ENCODE results near the gene FAM9B. TPM values are rescaled to one million over a fixed set of nuclear protein-coding genes. Genes with fewer than 3 reads are reported as not detected.

FAM9B gene
- total and polyA plus RNA-seq, 2 of the 4 experiments (the other 2 are of a cell fraction) = not detected

DNA sequence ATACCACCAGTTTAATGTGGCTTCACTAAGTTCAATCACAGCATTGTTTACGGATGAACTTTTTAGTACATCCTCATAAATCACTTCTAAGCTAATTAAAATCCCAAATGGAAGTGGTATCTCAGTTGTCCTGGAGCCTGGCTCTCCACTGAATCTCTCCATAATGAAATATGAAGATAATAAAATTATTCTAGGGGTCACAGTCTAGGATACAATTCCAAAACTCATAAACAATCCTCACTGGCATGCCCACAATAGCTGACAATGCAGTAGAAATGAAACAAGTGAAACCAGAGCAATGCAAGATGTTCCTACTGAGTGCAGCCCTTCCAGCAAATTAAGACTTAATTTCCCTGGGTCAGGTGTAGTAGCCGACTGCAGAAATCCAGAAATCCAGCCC lies 47.3 kb upstream of the FAM9B start:
- intact Hi-C loops (cut with micrococcal nuclease) (no loop called here), in situ Hi-C loops (cut with MboI; ENCODE audit: low sequenced_read_pairs) (no loop called here), dilution Hi-C loops (cut with HindIII; ENCODE audit: low sequenced_read_pairs, unreplicated experiment) (no loop called here)
- Histone ChIP-seq H3K4me1 (ENCODE audit: control insufficient read depth, insufficient read depth, low read length) (no peaks in the 10 kb centered on the region), H2AFZ (replicated peaks; ENCODE audit: low read length, poor library complexity) (no peak overlapping the region), H2AK9ac (replicated peaks; ENCODE audit: low read depth, low read length, poor library complexity) (no peak overlapping the region), H3K4ac (ENCODE audit: low read depth, low read length) (no peak overlapping the region), H3K79me1 (ENCODE audit: low read depth in 1 of 2, low read length in 2 of 2) (no peaks in the 10 kb centered on the region), H2BK5ac (ENCODE audit: low read depth, low read length, poor library complexity, severe bottlenecking) (no peak overlapping the region), H3K14ac (replicated peaks; ENCODE audit: low read depth, low read length) (no peak overlapping the region), H3K9me1 (ENCODE audit: insufficient read depth, low read length) (no peaks in the 10 kb centered on the region), H3K23ac (ENCODE audit: low read depth, low read length) (no peak overlapping the region), H3K36me3 (ENCODE audit: control insufficient read depth, insufficient read depth, low read length) (no peaks in the 10 kb centered on the region), H3K4me2 (ENCODE audit: low read depth, low read length) (no peak overlapping the region), H4K91ac (ENCODE audit: insufficient read depth, low read depth, low read length) (no peak overlapping the region), H2AK5ac (ENCODE audit: low read depth, low read length) (no peak overlapping the region), H2BK20ac (ENCODE audit: low read depth, low read length) (no peak overlapping the region), H3K18ac (ENCODE audit: low read depth, low read length) (no peak overlapping the region), H4K20me1 (ENCODE audit: insufficient read depth, low read length) (no peaks in the 10 kb centered on the region), H4K8ac (ENCODE audit: low read depth in 2 of 2, low read length in 2 of 2) (no peak overlapping the region), H2BK120ac (ENCODE audit: low read depth, low read length) (no peak overlapping the region), H3K4me3 (ENCODE audit: insufficient read depth, low read depth, low read length) (no peak overlapping the region), H3K27ac (ENCODE audit: insufficient read depth, low read length) (no peak overlapping the region), H3K9ac (ENCODE audit: low read depth, low read length) (no peak overlapping the region), H3K9me3 (ENCODE audit: control insufficient read depth, insufficient read depth, low read length) (peaks cover 2% of the 10 kb centered on the region), H3K56ac (ENCODE audit: extremely low read depth, insufficient read depth, low read length) (no peak overlapping the region), H4K5ac (ENCODE audit: low read depth, low read length) (no peak overlapping the region), H2BK15ac (ENCODE audit: low read depth, low read length) (no peak overlapping the region), H3K27me3 (ENCODE audit: control insufficient read depth, insufficient read depth, low read length) (no peaks in the 10 kb centered on the region)
- ChIA-PET CTCF (no interaction called here), POLR2A (ENCODE audit: unreplicated experiment) (no interaction called here)
- DNase-seq = no peak
- BruUV-seq (replicated peaks) = no TSS peak
- 83% methylated on average over 1 of the region's 2 CpGs; no CpG with 5 or more reads in 1 of the 2 experiments for whole genome bisulfite sequencing, 2 experiments (ENCODE audit: extremely low coverage in 2 of 2, insufficient read length in 1 of 2)
- TF ChIP-seq, protein P1, sequence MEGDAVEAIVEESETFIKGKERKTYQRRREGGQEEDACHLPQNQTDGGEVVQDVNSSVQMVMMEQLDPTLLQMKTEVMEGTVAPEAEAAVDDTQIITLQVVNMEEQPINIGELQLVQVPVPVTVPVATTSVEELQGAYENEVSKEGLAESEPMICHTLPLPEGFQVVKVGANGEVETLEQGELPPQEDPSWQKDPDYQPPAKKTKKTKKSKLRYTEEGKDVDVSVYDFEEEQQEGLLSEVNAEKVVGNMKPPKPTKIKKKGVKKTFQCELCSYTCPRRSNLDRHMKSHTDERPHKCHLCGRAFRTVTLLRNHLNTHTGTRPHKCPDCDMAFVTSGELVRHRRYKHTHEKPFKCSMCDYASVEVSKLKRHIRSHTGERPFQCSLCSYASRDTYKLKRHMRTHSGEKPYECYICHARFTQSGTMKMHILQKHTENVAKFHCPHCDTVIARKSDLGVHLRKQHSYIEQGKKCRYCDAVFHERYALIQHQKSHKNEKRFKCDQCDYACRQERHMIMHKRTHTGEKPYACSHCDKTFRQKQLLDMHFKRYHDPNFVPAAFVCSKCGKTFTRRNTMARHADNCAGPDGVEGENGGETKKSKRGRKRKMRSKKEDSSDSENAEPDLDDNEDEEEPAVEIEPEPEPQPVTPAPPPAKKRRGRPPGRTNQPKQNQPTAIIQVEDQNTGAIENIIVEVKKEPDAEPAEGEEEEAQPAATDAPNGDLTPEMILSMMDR (conservative IDR thresholded peaks at IDR 0.05; ENCODE audit: low read depth, low read length) = no peak
- TF ChIP-seq MAFK (IDR thresholded peaks at IDR 0.05; ENCODE audit: low read depth, low read length) = no peak
- TF ChIP-seq FOS (IDR thresholded peaks at IDR 0.05; ENCODE audit: low read depth, low read length) = no peak
- TF ChIP-seq MXI1 (IDR thresholded peaks at IDR 0.05; ENCODE audit: borderline replicate concordance, low read depth, low read length) = no peak
- TF ChIP-seq, protein P2, sequence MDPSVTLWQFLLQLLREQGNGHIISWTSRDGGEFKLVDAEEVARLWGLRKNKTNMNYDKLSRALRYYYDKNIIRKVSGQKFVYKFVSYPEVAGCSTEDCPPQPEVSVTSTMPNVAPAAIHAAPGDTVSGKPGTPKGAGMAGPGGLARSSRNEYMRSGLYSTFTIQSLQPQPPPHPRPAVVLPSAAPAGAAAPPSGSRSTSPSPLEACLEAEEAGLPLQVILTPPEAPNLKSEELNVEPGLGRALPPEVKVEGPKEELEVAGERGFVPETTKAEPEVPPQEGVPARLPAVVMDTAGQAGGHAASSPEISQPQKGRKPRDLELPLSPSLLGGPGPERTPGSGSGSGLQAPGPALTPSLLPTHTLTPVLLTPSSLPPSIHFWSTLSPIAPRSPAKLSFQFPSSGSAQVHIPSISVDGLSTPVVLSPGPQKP (IDR thresholded peaks at IDR 0.05; ENCODE audit: borderline replicate concordance, low read depth, low read length) = no peak
- no peak for TF ChIP-seq POLR2A (IDR thresholded peaks at IDR 0.05; ENCODE audit: low read depth, low read length)
- TF ChIP-seq CHD1 (IDR thresholded peaks at IDR 0.05; ENCODE audit: low read depth, low read length) = no peak
- TF ChIP-seq SMC3 (IDR thresholded peaks at IDR 0.05; ENCODE audit: low read depth, low read length) = no peak
- no peak for TF ChIP-seq BHLHE40 (IDR thresholded peaks at IDR 0.05; ENCODE audit: low read depth, low read length)
- TF ChIP-seq NFE2L2 (IDR thresholded peaks at IDR 0.05; ENCODE audit: low read depth, low read length) = no peak
- TF ChIP-seq, protein P3, sequence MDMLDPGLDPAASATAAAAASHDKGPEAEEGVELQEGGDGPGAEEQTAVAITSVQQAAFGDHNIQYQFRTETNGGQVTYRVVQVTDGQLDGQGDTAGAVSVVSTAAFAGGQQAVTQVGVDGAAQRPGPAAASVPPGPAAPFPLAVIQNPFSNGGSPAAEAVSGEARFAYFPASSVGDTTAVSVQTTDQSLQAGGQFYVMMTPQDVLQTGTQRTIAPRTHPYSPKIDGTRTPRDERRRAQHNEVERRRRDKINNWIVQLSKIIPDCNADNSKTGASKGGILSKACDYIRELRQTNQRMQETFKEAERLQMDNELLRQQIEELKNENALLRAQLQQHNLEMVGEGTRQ (IDR thresholded peaks at IDR 0.05; ENCODE audit: low read depth, low read length) = no peak
- TF ChIP-seq CEBPB (IDR thresholded peaks at IDR 0.05; ENCODE audit: low read depth, low read length) = no peak
- TF ChIP-seq RCOR1 (IDR thresholded peaks at IDR 0.05; ENCODE audit: insufficient replicate concordance, low read length) = no peak
- no peak for TF ChIP-seq RAD21 (IDR thresholded peaks at IDR 0.05; ENCODE audit: low read length)
- TF ChIP-seq RFX5 (IDR thresholded peaks at IDR 0.05; ENCODE audit: low read depth, low read length) = no peak
- TF ChIP-seq MAZ (IDR thresholded peaks at IDR 0.05; ENCODE audit: borderline replicate concordance, low read depth, low read length) = no peak
- ATAC-seq (ENCODE audit: low read depth) = no peak
